ENCODE results near the gene DOK3.

The DOK3 gene

DNA sequence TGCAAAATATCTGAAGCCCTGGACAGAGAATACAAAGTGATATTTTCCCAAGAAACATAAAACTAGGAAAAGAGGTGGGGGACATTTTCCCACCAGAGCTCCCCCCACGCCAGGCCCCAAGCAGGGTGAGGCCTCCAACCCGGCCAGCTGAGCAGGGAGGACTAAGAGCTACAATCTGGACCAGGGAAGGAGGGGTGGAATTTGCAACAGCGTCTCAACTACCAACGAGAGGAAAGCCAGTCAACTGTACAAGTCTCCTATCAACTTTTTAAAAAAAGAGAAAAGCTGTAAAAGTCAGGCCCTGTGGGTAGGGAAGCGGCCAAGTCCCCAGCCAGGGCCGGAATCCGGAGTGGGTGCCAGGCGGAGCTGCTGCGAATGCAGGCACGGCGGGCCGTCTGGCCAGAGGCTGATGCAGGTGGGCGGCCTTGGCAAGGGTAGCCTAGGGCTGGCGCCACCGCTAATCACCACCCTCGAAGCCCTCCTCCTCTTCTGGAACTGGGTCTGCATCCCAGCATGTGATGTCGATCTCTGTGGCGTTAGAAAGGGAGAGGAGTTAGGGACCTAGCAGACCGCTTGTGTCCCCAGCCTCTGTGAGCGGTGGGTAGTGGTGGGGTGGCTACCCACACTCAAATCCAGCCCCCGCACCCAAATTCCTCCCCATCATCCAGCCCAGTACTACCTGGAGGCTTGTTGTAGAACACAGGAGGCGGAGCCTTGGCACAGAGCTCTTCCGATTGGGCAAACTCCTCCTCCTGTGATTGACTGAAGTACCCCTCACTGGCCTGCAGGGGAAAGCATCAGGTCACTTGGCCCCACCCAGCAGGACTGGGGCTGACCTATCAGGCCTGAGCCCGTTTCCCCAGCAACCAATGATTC is 52.4 kb downstream of the DOK3 start:
- TF ChIP-seq, protein P1, sequence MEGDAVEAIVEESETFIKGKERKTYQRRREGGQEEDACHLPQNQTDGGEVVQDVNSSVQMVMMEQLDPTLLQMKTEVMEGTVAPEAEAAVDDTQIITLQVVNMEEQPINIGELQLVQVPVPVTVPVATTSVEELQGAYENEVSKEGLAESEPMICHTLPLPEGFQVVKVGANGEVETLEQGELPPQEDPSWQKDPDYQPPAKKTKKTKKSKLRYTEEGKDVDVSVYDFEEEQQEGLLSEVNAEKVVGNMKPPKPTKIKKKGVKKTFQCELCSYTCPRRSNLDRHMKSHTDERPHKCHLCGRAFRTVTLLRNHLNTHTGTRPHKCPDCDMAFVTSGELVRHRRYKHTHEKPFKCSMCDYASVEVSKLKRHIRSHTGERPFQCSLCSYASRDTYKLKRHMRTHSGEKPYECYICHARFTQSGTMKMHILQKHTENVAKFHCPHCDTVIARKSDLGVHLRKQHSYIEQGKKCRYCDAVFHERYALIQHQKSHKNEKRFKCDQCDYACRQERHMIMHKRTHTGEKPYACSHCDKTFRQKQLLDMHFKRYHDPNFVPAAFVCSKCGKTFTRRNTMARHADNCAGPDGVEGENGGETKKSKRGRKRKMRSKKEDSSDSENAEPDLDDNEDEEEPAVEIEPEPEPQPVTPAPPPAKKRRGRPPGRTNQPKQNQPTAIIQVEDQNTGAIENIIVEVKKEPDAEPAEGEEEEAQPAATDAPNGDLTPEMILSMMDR (IDR thresholded peaks at IDR 0.05) = peak; percentile 86 to 92
- peaks cover 0 to 10% of the 10 kb centered on the region in 2 donors for H3K27me3 ChIP-seq
- H3K36me3 ChIP-seq = peaks cover 0 to 30% (median 30%) of the 10 kb centered on the region in 3 donors
- no peaks in the 10 kb centered on the region for H3K9me3 ChIP-seq
- peak; percentile 90 to 94 for DNase-seq
- peak overlapping the region; percentile 62 to 79 for H3K27ac ChIP-seq
- intact Hi-C loops (cut with DNase I; ENCODE audit: low total_unique reads) = loop anchor here (2.0 kb wide), 1 partner anchor 36 kb away; no protein-coding TSS in a partner anchor
- H3K4me1 ChIP-seq = peaks cover 0 to 45% (median 31%) of the 10 kb centered on the region in 4 donors
- H3K4me3 ChIP-seq = no peak overlapping the region

DNA sequence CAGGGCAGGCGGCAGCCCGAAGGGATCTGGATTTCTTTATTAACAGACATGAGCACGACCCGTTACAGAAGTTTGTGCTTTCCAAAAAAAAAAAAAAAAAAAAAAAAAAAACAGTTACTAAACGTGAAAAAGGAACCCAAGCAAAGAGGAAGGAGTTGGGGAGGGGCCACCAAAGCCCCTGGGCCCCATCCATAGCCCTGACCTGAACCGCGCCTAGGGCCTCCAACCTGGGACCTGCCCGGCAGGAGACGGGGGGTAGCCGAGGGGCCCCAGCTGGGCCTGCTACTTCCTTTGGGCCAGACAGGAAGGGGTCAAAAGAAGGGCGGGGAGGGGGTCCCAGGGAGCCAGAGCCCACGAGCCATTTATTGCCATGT is 53.0 kb downstream of the DOK3 start:
- H3K4me3 ChIP-seq = no peak overlapping the region
- H3K4me1 ChIP-seq = peaks cover 0 to 45% (median 31%) of the 10 kb centered on the region in 4 donors
- TF ChIP-seq, protein P1 (IDR thresholded peaks at IDR 0.05) = no peak
- intact Hi-C loops (cut with DNase I; ENCODE audit: low total_unique reads) = loop anchor here (2.0 kb wide), 1 partner anchor 36 kb away; no protein-coding TSS in a partner anchor
- H3K36me3 ChIP-seq = peaks cover 0 to 30% (median 27%) of the 10 kb centered on the region in 3 donors
- H3K27ac ChIP-seq = peak overlapping the region; percentile 62 to 79
- H3K27me3 ChIP-seq = peaks cover 0 to 16% of the 10 kb centered on the region in 2 donors
- DNase-seq = no peak
- no peaks in the 10 kb centered on the region for H3K9me3 ChIP-seq

DNA sequence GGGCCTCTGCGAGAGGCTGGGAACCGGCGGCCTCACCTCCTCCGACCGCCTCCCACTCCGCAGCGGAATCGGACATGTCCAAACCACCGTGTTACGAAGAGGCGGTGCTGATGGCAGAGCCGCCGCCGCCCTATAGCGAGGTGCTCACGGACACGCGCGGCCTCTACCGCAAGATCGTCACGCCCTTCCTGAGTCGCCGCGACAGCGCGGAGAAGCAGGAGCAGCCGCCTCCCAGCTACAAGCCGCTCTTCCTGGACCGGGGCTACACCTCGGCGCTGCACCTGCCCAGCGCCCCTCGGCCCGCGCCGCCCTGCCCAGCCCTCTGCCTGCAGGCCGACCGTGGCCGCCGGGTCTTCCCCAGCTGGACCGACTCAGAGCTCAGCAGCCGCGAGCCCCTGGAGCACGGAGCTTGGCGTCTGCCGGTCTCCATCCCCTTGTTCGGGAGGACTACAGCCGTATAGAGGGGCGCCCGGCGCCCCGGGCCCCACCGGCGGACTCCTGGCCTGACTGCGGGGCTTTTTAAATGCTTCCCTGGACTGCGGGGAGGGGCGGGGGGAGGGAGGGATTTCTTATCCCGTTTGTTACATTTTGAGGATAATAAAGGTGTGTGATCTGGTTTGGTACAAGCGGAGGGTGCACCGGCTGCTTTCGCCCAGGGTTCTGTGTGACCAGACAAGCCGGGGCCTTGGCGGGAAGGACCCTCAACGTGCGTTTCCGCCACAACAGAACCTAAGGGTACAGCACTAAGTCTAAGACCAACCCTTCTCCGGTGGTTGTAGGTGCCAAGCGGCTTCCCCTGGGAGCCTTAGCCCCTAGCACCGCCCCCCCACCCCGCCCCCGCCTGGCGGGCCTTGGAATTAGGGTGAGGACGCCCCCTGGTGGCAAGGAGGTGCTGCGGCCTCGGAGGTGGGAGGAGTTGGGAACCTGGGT is 53.7 kb downstream of the DOK3 start:
- H3K27me3 ChIP-seq = peaks cover 0 to 18% of the 10 kb centered on the region in 2 donors
- intact Hi-C loops (cut with DNase I; ENCODE audit: low total_unique reads) = loop anchor here (2.0 kb wide), 3 partner anchors 37 to 51 kb away; no protein-coding TSS in a partner anchor
- DNase-seq = peak; percentile 94 to 97
- peaks cover 0 to 30% (median 27%) of the 10 kb centered on the region in 3 donors for H3K36me3 ChIP-seq
- H3K4me1 ChIP-seq = peaks cover 0 to 45% (median 31%) of the 10 kb centered on the region in 4 donors
- TF ChIP-seq, protein P1 (IDR thresholded peaks at IDR 0.05) = peak; percentile 77 to 97
- peak overlapping the region; percentile 56 to 62 for H3K4me3 ChIP-seq
- H3K9me3 ChIP-seq = no peaks in the 10 kb centered on the region
- peak overlapping the region; percentile 62 to 79 for H3K27ac ChIP-seq

DNA sequence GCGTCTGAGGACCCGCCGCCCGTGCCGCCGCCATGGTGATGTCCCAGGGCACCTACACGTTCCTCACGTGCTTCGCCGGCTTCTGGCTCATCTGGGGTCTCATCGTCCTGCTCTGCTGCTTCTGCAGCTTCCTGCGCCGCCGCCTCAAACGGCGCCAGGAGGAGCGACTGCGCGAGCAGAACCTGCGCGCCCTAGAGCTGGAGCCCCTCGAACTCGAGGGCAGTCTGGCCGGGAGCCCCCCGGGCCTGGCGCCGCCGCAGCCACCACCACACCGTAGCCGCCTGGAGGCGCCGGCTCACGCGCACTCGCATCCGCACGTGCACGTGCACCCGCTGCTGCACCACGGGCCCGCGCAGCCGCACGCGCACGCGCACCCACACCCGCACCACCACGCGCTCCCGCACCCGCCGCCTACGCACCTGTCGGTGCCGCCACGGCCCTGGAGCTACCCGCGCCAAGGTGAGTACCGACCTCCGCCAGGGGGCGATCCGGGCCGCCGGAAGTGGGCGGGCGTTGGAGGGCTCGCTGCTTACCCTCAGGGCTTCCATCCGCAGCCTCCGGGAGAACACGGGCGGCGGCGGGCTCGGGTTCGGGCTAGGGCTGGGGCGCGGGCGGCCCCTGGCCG is 54.5 kb downstream of the DOK3 start:
- H3K27ac ChIP-seq = peak overlapping the region; percentile 62 to 79
- intact Hi-C loops (cut with DNase I; ENCODE audit: low total_unique reads) = loop anchor here (2.0 kb wide), 2 partner anchors 44 to 50 kb away; no protein-coding TSS in a partner anchor
- DNase-seq = peak; percentile 65 to 88

More for the DNA sequence above, 54.5 kb downstream of the DOK3 start:
- Histone ChIP-seq H3K4me3 (peak overlapping the region; percentile 56 to 62), H3K36me3 (peaks cover 0 to 24% (median 23%) of the 10 kb centered on the region in 3 donors), H3K9me3 (no peaks in the 10 kb centered on the region), H3K27me3 (peaks cover 0 to 26% of the 10 kb centered on the region in 2 donors), H3K4me1 (peaks cover 0 to 45% (median 31%) of the 10 kb centered on the region in 4 donors)
- TF ChIP-seq, protein P1 (IDR thresholded peaks at IDR 0.05) = peak; percentile 60 to 75
